GM12874 (cell line): ENCODE data around the gene CEP95.

ENCODE experiments used
- CTCF ChIP-seq: IDR thresholded peaks from 2 replicates; pipeline ENCODE4 v1.5.1; 2011; ENCODE audit warnings: low read depth, mild to moderate bottlenecking, control low read depth, low read length, moderate library complexity; ENCODE audit not compliant: insufficient read depth

The CEP95 gene

GRCh38 chr17:64544742-64545141 lies 38.0 kb downstream of the CEP95 start:
- no peak for TF ChIP-seq CTCF

DNA sequence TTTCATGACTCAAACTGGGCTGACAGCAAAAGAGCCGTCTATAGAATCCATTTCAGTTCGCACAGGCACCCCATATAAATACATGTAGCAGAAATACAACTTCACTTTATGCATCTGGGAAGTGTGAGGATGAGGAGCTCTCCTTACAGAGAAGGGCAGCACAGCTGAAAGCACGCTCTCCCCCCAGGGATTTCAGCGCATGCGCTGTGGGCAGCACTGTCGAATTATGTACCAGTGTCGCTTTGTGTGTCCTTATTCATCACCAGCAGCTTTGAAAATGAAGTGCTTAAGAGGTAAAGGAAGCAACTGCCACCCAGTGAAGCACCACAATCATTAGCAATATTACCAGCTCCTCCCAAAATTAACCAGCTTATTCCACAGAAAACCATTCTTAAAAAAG lies 39.9 kb downstream of the CEP95 start:
- no peak for TF ChIP-seq CTCF

- TF ChIP-seq CTCF = no peak
Measured at GRCh38 chr17:64547319-64547718, 40.5 kb downstream of the CEP95 start.

- TF ChIP-seq CTCF = no peak
Measured at GRCh38 chr17:64551461-64551860, 44.7 kb downstream of the CEP95 start.

DNA sequence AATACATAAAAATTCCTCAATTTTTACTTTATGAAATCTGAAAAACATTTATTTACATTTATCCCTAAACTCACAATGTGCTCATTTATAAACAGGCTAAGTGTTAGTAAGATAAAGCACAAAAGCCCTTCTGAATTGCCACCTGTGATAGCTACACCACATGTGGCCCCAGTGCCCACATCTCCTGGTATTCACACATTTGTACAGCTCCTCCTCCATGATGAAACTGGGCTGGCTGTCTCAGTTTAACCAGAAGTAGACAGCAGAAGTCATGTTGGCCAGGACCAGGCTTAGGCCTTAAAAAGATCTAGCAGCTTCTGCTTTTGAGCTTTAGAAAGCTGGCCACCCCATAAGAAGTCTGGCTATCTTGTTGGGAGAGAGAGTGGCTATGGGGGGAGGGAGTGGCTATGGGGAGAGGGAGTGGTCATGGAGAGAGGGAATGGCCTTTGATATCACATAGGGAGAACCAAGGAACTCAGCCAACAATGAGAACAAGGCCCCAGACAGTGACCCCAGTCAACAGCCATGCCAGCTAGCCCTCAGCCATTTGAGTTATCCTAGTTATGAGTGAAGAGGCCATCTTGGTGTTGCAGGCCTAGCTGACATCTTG lies 47.4 kb downstream of the CEP95 start:
- no peak for TF ChIP-seq CTCF

GRCh38 chr17:64555281-64555680 lies 48.5 kb downstream of the CEP95 start:
- no peak for TF ChIP-seq CTCF

GRCh38 chr17:64564098-64564497 lies 57.3 kb downstream of the CEP95 start:
- no peak for TF ChIP-seq CTCF
